ENCODE results near the gene MYL12A. TPM values are rescaled to one million over a fixed set of nuclear protein-coding genes. Genes with fewer than 3 reads are reported as not detected.
"Not testable (repeated sequence)": the region's sequence is repeated elsewhere in the genome, so short reads cannot be mapped to it uniquely, and the experiment has no call there.

Gene MYL12A
- polyA plus RNA-seq, 12 donors: 441 to 765 (median 616) TPM

GRCh38 chr18:3273042-3273441, 25.4 kb downstream of the MYL12A start:
- no peak for DNase-seq

- DNase-seq: not testable (repeated sequence)
These were observed 30.1 kb downstream of the MYL12A start for GRCh38 chr18:3277643-3278213.

- DNase-seq: no peak
These were observed 31.9 kb downstream of the MYL12A start for GRCh38 chr18:3279201-3280185.

- peak; percentile 85 for DNase-seq
These were observed 34.1 kb downstream of the MYL12A start for GRCh38 chr18:3281456-3282400.

GRCh38 chr18:3283253-3283863, 35.8 kb downstream of the MYL12A start:
- DNase-seq: no peak

GRCh38 chr18:3283908-3284307, 36.3 kb downstream of the MYL12A start:
- no peak for DNase-seq

- DNase-seq: no peak
These were observed 36.9 kb downstream of the MYL12A start for GRCh38 chr18:3284501-3284900.

GRCh38 chr18:3286159-3286558, 38.6 kb downstream of the MYL12A start:
- DNase-seq: no peak

- no peak for DNase-seq
These were observed 45.8 kb downstream of the MYL12A start for GRCh38 chr18:3293196-3293951.

GRCh38 chr18:3294435-3295080, 47.0 kb downstream of the MYL12A start:
- DNase-seq: no peak

- DNase-seq: peak; percentile 56
These were observed 49.7 kb downstream of the MYL12A start for GRCh38 chr18:3297025-3297984.

- no peak for DNase-seq
These were observed 57.2 kb downstream of the MYL12A start for GRCh38 chr18:3304832-3305231.

- DNase-seq: no peak
These were observed 57.8 kb downstream of the MYL12A start for GRCh38 chr18:3305354-3305762.

Other genes starting within 250 kb of the MYL12A start
- 10 to 100 TPM in 11 of 12 donors, not detected in 1; 10.5 to 21.1 (median 14.2) TPM for gene LPIN2, start 234.7 kb upstream of the MYL12A start, polyA plus RNA-seq (ENCODE audit: insufficient read length in 12 of 12)
- gene MYOM1, start 27.8 kb upstream of the MYL12A start, polyA plus RNA-seq (ENCODE audit: insufficient read length in 12 of 12): 100 to 1,000 TPM; 243 to 883 (median 640) TPM
- 100 to 1,000 TPM in 11 of 12 donors, not detected in 1; 197 to 337 (median 247) TPM for gene MYL12B, start 14.3 kb downstream of the MYL12A start, polyA plus RNA-seq (ENCODE audit: insufficient read length in 12 of 12)
- 10 to 100 TPM in 11 of 12 donors, not detected in 1; 36.3 to 81.7 (median 43.1) TPM for gene TGIF1, start 202.4 kb downstream of the MYL12A start, polyA plus RNA-seq (ENCODE audit: insufficient read length in 12 of 12)

Data from muscle of arm (tissue), 12 donors.